EH (cell line): ENCODE results near the gene SVOPL.

Experiments
- DNase-seq: peaks from one replicate; pipeline ENCODE4 v3.0.0-alpha.2; 2015; ENCODE audit warnings: low read depth

SVOPL gene

DNA sequence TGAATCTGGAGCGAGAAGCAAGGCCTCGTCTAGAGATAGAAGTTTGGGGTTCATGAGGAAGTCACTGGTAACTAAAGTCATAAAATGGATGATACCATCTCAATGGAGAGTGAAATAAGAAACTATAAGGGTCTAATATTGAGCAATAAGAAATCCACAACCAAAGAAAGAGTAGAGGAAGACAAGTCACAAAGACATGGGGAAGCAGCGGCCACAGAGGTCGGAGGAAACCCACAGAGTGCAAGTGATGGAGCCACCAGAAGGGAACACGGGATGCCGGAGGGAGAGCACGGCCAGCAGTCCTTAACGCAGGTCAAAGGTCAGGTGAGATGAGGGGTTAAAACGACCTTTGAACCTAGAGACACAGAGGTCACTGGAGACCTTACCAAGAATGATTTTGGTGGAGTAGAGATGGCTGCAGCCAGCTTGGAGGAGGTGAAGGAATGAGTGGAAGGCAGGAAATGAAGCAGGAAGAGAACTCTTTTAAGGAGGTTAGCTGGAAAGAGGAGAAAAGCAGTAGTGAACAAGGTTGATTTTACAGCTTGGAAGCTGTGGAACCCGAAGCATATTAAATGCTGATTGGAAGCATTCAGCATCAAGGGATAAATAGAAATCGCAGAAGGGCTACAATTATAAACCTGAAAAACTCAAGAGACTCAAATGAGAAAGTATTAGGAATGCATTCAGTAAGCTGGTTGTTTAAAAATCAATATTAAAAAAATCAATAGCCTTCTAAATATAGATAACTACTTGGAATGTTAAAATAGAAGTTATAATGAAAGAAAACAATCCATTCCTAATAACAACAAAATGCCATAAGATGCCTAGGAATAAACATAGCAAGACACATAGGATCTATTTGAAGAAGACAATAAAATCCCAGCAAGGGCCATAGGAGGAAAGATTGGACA is 93.7 kb downstream of the SVOPL start:
- DNase-seq: no peak

DNA sequence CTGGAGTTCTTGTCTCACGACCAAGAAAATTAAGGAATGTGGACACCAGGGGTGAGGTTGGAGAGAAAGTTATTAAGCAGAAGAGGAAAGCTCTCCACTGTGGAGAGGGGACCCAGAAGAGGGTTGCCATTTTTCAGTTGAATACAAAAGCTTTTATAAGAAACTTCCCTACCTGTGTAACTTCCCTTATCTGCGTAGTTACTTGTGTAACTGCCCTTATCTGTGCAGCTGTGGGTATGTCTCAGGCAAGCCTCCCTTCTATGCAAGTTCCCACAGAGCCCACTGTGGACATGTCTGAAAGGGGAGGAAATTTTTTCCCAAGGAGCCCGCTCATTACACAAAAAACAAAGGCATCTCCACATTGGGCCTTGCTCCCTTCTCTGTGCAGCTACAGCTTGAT is 94.9 kb downstream of the SVOPL start:
- DNase-seq: no peak

DNA sequence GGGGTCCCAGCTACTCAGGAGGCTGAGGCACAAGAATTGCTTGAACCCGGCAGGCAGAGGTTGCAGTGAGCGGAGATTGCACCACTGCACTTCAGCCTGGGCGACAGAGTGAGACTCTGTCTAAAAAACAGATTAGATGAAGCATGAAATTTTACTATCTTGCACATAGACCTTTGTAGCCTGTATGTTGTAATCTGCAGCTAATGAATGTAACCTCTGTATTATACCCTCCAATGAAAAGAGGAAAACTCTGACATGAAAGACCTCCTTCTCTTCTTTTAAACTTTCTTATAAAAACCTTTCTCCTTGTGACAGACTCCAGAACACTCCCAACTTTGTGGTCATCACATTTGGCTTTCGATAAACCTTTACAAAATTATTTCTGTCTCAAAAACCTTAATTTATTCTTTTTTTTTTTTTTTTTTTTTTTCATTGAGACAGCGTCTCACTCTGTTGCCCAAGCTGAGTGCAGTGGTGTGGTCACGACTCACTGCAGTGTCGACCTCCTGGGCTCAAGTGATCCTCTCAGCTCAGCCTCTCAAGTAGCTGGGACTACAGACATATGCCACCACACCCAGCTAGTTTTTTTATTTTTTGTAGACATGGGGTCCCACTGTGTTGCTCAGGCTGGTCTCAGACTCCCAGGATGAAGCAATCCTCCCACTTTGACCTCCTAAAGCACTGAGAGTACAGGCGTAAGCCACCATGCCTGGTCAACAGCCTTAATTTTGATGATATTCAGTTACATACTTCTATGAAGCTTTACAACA is 97.4 kb downstream of the SVOPL start:
- DNase-seq: no peak

GRCh38 chr7:138602451-138602850 is 98.7 kb downstream of the SVOPL start:
- no peak for DNase-seq

GRCh38 chr7:138595454-138595853 is 105.7 kb downstream of the SVOPL start:
- DNase-seq: no peak

DNA sequence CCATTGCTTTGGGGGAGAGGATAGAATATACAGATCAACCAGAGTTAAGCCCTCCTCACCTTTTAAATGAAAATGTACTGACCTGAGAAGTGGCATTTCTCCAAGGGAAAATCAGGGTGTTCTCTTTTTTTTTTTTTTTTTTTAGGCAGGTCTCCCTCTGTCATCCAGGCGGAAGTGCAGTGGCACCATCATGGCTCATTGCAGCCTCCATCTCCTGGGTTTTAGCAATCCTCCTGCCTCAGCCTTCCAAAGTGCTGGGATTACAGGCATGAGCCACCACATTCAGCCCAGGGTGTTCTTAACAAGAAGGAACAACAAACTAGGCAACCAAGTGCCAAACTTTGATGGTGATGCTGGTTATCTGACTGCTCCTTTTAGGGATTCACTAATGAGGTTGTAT is 111.0 kb downstream of the SVOPL start:
- no peak for DNase-seq

DNA sequence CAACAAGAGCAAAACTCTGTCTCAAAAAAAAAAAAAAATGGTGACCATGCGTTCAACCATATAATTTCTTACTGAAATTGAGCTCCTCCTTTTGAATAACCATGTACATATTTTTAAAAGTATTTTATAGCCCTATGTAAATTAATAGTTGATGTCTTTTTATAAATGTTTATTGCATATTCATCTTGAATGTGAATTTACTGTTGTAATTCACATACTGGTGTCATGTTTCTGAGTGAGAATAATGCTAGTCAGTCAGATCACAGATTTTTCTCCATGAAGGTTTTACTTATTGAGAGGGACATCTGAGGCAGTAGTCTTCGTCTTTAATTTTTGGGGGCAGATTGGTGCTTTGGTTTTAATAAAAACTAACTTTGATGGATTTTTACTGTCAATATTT is 112.2 kb downstream of the SVOPL start:
- DNase-seq: no peak

DNA sequence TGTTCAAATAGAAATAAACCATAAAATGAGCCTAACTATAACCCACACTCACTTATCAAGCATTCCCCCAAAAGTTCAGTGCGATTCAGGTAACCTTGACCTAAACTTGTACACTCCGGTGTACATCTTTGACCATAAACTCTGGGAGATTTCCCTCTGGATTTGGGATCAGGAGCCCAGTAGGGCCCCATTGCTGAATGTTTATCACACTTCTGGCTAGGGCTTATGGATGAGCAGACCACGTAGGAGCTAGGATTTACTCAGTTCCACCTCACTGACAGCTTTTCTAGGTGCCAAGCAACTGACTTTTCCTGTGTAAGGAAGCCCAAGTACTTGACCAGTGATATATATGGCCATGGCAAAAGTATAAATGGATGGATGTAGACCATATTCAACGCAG is 113.7 kb downstream of the SVOPL start:
- DNase-seq: no peak

GRCh38 chr7:138585283-138585993 is 115.7 kb downstream of the SVOPL start:
- DNase-seq: no peak

DNA sequence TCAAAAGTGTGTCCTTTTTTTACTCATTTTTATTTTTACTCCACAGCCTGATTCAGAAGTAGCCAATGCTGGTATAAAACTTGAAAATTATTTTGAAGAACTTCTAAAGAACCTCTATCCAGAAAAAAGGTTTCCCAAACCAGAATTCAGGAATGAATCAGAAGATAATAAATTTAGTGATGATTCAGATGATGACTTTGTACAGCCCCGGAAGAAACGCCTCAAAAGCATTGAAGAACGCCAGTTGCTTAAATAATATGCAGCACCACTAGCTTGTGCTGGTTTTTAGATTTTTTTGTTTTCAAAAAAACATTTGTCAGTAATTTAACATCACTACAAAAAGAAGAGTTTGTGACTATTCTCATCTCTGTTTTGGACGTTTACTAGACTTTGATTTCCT is 116.5 kb downstream of the SVOPL start:
- peak; percentile 13 for DNase-seq

- peak; percentile 9 for DNase-seq
These were observed 116.9 kb downstream of the SVOPL start for GRCh38 chr7:138584283-138584682.

- DNase-seq: no peak
These were observed 120.1 kb downstream of the SVOPL start for GRCh38 chr7:138581065-138581464.

GRCh38 chr7:138579671-138580070 is 121.5 kb downstream of the SVOPL start:
- DNase-seq: no peak

- DNase-seq: no peak
These were observed 122.0 kb downstream of the SVOPL start for GRCh38 chr7:138579136-138579535.

DNA sequence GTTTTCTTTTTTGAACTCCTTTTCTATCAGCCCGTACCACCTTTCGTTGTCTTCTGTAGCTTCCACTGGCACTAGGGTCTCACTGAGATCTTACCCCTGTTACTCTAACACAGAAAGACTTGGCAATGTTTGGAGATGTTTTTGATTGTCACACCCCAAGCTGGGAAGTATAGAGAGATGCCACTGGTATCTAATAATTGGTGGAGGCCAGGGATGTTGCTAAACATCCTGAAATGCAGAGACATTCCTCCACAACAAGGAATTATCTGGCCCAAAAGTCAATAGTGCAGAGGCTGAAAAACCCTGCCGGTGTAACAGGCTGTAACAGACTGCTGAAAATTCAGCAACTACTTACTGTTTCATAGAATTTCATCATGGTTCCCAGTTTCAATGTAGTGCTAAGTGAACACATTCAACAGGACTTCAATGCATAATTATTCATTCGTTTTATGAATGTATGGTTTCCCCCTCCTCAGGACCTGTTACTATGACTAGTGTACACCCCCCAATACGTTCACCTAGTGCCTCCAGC is 125.2 kb downstream of the SVOPL start:
- no peak for DNase-seq

GRCh38 chr7:138573741-138574140 is 127.4 kb downstream of the SVOPL start:
- no peak for DNase-seq

GRCh38 chr7:138570715-138571114 is 130.4 kb downstream of the SVOPL start:
- DNase-seq: no peak

GRCh38 chr7:138569418-138569817 is 131.7 kb downstream of the SVOPL start:
- no peak for DNase-seq

GRCh38 chr7:138568655-138569054 is 132.5 kb downstream of the SVOPL start:
- no peak for DNase-seq

GRCh38 chr7:138565451-138566114 is 135.6 kb downstream of the SVOPL start:
- DNase-seq: peak; percentile 31

- DNase-seq: no peak
These were observed 136.1 kb downstream of the SVOPL start for GRCh38 chr7:138565071-138565450.

- DNase-seq: no peak
These were observed 136.8 kb downstream of the SVOPL start for GRCh38 chr7:138564365-138564764.
